ENCODE measurements around the gene UBE3D.

The UBE3D gene

DNA sequence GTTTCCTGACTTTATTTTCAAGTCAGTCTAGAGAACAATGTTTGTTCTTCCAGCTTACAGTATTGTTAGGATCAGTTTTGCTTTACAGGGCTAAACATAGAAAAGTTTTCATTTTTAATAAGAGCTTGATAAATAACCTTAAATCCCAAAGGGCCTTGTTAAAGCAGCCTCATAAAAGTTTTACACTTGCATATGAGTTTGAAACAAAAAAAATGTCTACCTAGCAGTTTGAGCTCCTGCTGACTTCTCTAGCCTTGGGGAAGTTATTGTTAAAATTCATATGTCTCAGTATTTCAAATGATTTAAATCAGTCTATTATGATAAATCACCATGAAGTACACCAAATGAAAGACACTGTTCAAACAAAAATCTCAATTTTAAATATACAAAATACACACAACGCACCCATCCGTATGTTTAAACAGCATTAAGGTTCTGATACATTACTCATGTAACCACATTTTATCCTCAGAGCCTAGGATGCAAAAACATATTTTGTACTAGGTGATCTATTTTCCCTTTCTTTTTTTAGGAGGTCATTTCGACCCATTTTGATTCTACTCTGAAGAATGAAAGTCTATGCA lies 87.2 kb downstream of the UBE3D start:
- no peak overlapping the region for H3K4me2 ChIP-seq
- H4K20me1 ChIP-seq (ENCODE audit: insufficient read depth) = no peaks in the 10 kb centered on the region
- no peak overlapping the region for H3K4me3 ChIP-seq (IDR thresholded peaks at IDR 0.05; ENCODE audit: insufficient read depth, low read depth, low read length)
- H3K27ac ChIP-seq = no peak overlapping the region
- no peaks in the 10 kb centered on the region for H3K36me3 ChIP-seq (ENCODE audit: insufficient read depth)
- no peaks in the 10 kb centered on the region for H3K4me1 ChIP-seq (ENCODE audit: low read depth, poor library complexity, severe bottlenecking)
- TF ChIP-seq, protein P1, sequence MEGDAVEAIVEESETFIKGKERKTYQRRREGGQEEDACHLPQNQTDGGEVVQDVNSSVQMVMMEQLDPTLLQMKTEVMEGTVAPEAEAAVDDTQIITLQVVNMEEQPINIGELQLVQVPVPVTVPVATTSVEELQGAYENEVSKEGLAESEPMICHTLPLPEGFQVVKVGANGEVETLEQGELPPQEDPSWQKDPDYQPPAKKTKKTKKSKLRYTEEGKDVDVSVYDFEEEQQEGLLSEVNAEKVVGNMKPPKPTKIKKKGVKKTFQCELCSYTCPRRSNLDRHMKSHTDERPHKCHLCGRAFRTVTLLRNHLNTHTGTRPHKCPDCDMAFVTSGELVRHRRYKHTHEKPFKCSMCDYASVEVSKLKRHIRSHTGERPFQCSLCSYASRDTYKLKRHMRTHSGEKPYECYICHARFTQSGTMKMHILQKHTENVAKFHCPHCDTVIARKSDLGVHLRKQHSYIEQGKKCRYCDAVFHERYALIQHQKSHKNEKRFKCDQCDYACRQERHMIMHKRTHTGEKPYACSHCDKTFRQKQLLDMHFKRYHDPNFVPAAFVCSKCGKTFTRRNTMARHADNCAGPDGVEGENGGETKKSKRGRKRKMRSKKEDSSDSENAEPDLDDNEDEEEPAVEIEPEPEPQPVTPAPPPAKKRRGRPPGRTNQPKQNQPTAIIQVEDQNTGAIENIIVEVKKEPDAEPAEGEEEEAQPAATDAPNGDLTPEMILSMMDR (conservative IDR thresholded peaks at IDR 0.05; ENCODE audit: low read depth, low read length) = no peak
- no peak overlapping the region for H3K9ac ChIP-seq
- no peaks in the 10 kb centered on the region for H3K79me2 ChIP-seq (ENCODE audit: insufficient read depth, low read depth)
- H3K27me3 ChIP-seq (ENCODE audit: insufficient read depth, low read depth) = no peaks in the 10 kb centered on the region
- H2AFZ ChIP-seq (ENCODE audit: low read depth) = no peak overlapping the region

DNA sequence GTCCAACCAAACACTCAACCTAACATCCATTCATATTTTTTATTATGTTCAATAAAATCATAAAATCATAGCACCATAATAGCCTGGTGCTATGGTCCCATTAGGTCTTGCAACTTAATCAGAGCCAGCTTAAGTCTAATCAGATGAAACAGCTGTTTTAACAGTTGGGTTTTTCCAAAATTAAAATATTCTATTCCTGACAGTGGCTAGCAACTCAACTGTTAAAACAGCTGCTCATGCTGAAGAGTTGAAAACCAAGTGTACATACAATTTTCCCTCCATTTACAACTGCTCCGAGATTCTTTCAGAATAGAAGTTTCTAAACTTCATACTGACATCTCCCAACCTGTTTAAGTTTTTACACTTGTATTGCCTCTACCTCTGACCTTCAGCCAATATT lies 89.5 kb downstream of the UBE3D start:
- Histone ChIP-seq H3K27me3 (ENCODE audit: insufficient read depth, low read depth) (no peaks in the 10 kb centered on the region), H3K4me2 (no peak overlapping the region), H2AFZ (ENCODE audit: low read depth) (no peak overlapping the region), H3K9ac (no peak overlapping the region), H4K20me1 (ENCODE audit: insufficient read depth) (no peaks in the 10 kb centered on the region), H3K79me2 (ENCODE audit: insufficient read depth, low read depth) (no peaks in the 10 kb centered on the region), H3K4me1 (ENCODE audit: low read depth, poor library complexity, severe bottlenecking) (no peaks in the 10 kb centered on the region), H3K36me3 (ENCODE audit: insufficient read depth) (no peaks in the 10 kb centered on the region), H3K4me3 (IDR thresholded peaks at IDR 0.05; ENCODE audit: insufficient read depth, low read depth, low read length) (no peak overlapping the region), H3K27ac (no peak overlapping the region)
- TF ChIP-seq, protein P1 (conservative IDR thresholded peaks at IDR 0.05; ENCODE audit: low read depth, low read length) = no peak

DNA sequence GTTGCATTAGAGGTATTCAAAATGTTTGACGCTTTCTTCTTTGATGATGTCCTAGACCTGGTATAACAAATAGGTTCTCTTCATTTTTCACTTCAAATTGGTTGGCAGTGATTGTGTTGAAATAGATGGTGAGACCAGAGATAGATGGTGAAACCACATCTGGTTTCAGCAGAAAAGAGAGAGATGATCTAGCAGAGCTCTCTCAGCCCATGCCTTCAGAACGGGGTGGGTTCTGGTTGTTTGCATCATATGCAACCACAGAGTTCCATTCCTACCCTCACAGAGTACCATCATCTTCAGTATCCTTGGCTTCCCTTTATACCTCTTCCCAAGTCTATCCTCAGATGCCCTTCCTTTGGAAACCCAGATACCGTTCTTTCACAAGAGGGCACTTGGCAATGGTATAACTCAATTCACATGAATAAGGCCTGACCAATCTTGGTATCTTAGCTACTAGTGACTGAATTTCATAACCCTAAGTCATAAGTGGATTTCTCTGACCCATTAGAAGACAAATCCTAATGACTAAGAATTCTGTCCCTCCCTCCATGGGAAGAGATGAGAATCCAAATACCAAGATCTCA lies 93.7 kb downstream of the UBE3D start:
- Histone ChIP-seq H3K27ac (no peak overlapping the region), H3K4me2 (no peak overlapping the region), H3K27me3 (ENCODE audit: insufficient read depth, low read depth) (no peaks in the 10 kb centered on the region), H4K20me1 (ENCODE audit: insufficient read depth) (no peaks in the 10 kb centered on the region), H3K4me3 (IDR thresholded peaks at IDR 0.05; ENCODE audit: insufficient read depth, low read depth, low read length) (no peak overlapping the region), H3K79me2 (ENCODE audit: insufficient read depth, low read depth) (no peaks in the 10 kb centered on the region), H3K4me1 (ENCODE audit: low read depth, poor library complexity, severe bottlenecking) (no peaks in the 10 kb centered on the region), H3K9ac (no peak overlapping the region), H3K36me3 (ENCODE audit: insufficient read depth) (no peaks in the 10 kb centered on the region), H2AFZ (ENCODE audit: low read depth) (no peak overlapping the region)
- TF ChIP-seq, protein P1 (conservative IDR thresholded peaks at IDR 0.05; ENCODE audit: low read depth, low read length) = no peak

DNA sequence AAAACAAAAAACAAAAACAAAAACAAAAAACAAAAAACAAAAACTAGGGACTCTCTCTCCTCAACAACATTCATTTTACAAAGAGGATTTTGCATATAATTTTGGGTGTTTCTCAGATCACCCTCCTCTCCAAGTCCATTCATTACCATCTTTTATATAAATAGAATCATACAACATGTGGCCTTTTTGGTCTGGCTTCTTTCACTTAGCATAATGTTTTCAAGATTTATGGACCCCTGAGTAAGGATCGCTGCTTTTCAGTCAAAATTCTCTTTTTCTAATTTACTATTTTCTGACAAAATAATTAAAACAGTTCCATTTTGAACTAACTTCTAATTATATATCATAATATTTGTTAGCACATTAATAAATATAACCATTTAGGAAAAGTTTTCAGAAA lies 94.8 kb downstream of the UBE3D start:
- TF ChIP-seq, protein P1 (conservative IDR thresholded peaks at IDR 0.05; ENCODE audit: low read depth, low read length) = no peak
- H3K36me3 ChIP-seq (ENCODE audit: insufficient read depth) = no peaks in the 10 kb centered on the region
- no peak overlapping the region for H2AFZ ChIP-seq (ENCODE audit: low read depth)

More for the DNA sequence above, 94.8 kb downstream of the UBE3D start:
- Histone ChIP-seq H3K9ac (no peak overlapping the region), H3K4me1 (ENCODE audit: low read depth, poor library complexity, severe bottlenecking) (no peaks in the 10 kb centered on the region), H3K27ac (no peak overlapping the region), H3K27me3 (ENCODE audit: insufficient read depth, low read depth) (no peaks in the 10 kb centered on the region), H3K4me2 (no peak overlapping the region), H3K4me3 (IDR thresholded peaks at IDR 0.05; ENCODE audit: insufficient read depth, low read depth, low read length) (no peak overlapping the region), H3K79me2 (ENCODE audit: insufficient read depth, low read depth) (no peaks in the 10 kb centered on the region), H4K20me1 (ENCODE audit: insufficient read depth) (no peaks in the 10 kb centered on the region)

Data from KMS-11 (cell line).